Liver (tissue), 3 donors: Measurements from ENCODE around the gene BEST1.

Source experiments
- CTCF ChIP-seq: fragments of 150-350 bp; IDR thresholded peaks from 2 replicates; pipeline ENCODE4 v1.5.1; 2017; ENCODE audit warnings: improper control_type of control experiment, low read depth, low read length; ENCODE audit not compliant: missing input control
- GABPA ChIP-seq, 2 donors: IDR thresholded peaks in 1 of 2; conservative IDR thresholded peaks in 1 of 2; 2 replicates each; pipeline ENCODE4 v1.6.1; 2016; ENCODE audit warnings: antibody characterized with exemption in 2 of 2, mild to moderate bottlenecking in 1 of 2, moderate library complexity in 1 of 2
- JUND ChIP-seq, 2 donors: IDR thresholded peaks; 2 replicates each; pipeline ENCODE4 v1.6.1; 2016; ENCODE audit warnings: antibody characterized with exemption in 2 of 2
- YY1 ChIP-seq: IDR thresholded peaks from 2 replicates; pipeline ENCODE4 v1.6.1; 2016; ENCODE audit warnings: antibody characterized with exemption, mild to moderate bottlenecking
- ZBTB33 ChIP-seq: IDR thresholded peaks from 2 replicates; pipeline ENCODE4 v1.6.1; 2016; ENCODE audit warnings: antibody characterized with exemption
- donor health status: healthy.
- donor health status: healthy.

- TF ChIP-seq CTCF (no peak), ZBTB33 (no peak), GABPA (IDR thresholded peaks at IDR 0.05 in 1 of 2, conservative IDR thresholded peaks at IDR 0.05 in 1 of 2) (no peak), JUND (IDR thresholded peaks at IDR 0.05) (no peak), YY1 (no peak)
Measured at GRCh38 chr11:61906522-61906909, 43.6 kb upstream of the BEST1 start.
